ENCODE data around the gene SEH1L.

SEH1L gene

DNA sequence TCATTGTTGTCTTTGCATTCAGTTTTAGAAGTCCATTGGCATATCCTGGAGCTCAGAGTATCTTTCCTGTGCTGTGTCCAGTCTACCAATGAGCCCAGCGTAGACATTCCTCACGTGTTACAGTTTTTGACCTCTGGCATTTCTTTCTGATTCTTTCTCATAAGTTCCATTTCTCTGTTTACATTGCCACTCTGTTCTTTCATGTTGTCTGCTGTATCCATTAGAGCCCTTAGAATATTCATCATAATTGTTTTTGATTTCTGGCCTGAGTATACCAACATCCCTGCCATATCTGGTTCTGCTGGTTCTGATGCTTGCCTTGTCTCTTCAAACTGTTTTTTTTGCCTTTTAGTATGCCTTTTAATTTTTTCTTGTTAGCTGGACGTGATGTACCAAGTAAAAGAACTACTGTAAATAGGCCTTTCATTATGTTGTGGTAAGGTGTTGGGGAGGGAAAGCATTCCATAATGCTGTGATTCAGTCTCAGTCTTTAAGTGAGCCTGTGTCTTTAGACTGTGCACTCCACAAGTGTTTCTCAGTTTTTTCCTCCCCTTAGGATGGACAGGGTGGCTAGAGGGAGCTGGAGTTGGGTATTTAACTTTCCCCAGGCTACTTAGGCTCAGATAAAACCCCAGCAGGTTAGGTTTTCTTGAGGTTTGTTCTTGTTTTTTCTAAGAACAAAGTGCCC lies 78.9 kb downstream of the SEH1L start:
- H3K27ac Mint-ChIP-seq = no peak overlapping the region
- no peaks in the 10 kb centered on the region for H3K27me3 Mint-ChIP-seq
- H3K36me3 Mint-ChIP-seq (ENCODE audit: low read depth) = peaks cover 75% of the 10 kb centered on the region
- H3K4me3 Mint-ChIP-seq = no peak overlapping the region
- H3K4me1 Mint-ChIP-seq (ENCODE audit: low read depth) = peaks cover 3% of the 10 kb centered on the region
- no peaks in the 10 kb centered on the region for H3K9me3 Mint-ChIP-seq

GRCh38 chr18:13028869-13029268 lies 81.1 kb downstream of the SEH1L start:
- H3K27me3 Mint-ChIP-seq = no peaks in the 10 kb centered on the region
- peaks cover 9% of the 10 kb centered on the region for H3K4me1 Mint-ChIP-seq (ENCODE audit: low read depth)
- H3K9me3 Mint-ChIP-seq = no peaks in the 10 kb centered on the region
- no peak overlapping the region for H3K27ac Mint-ChIP-seq
- no peak overlapping the region for H3K4me3 Mint-ChIP-seq
- peaks cover 76% of the 10 kb centered on the region for H3K36me3 Mint-ChIP-seq (ENCODE audit: low read depth)

- Mint-ChIP-seq H3K9me3 (no peaks in the 10 kb centered on the region), H3K27me3 (no peaks in the 10 kb centered on the region), H3K27ac (peak overlapping the region; percentile 8), H3K4me3 (no peak overlapping the region), H3K36me3 (ENCODE audit: low read depth) (peaks cover 79% of the 10 kb centered on the region), H3K4me1 (ENCODE audit: low read depth) (peaks cover 24% of the 10 kb centered on the region)
Measured at GRCh38 chr18:13032173-13032572, 84.4 kb downstream of the SEH1L start.

- Mint-ChIP-seq H3K36me3 (ENCODE audit: low read depth) (peaks cover 82% of the 10 kb centered on the region), H3K4me3 (no peak overlapping the region), H3K4me1 (ENCODE audit: low read depth) (peaks cover 24% of the 10 kb centered on the region), H3K27ac (peak overlapping the region; percentile 41), H3K9me3 (no peaks in the 10 kb centered on the region), H3K27me3 (no peaks in the 10 kb centered on the region)
Measured at GRCh38 chr18:13035249-13035914, 87.6 kb downstream of the SEH1L start.

GRCh38 chr18:13036622-13037320 lies 89.0 kb downstream of the SEH1L start:
- H3K36me3 Mint-ChIP-seq (ENCODE audit: low read depth) = peaks cover 83% of the 10 kb centered on the region
- no peak overlapping the region for H3K27ac Mint-ChIP-seq
- peaks cover 2% of the 10 kb centered on the region for H3K9me3 Mint-ChIP-seq
- no peak overlapping the region for H3K4me3 Mint-ChIP-seq
- H3K27me3 Mint-ChIP-seq = no peaks in the 10 kb centered on the region
- peaks cover 21% of the 10 kb centered on the region for H3K4me1 Mint-ChIP-seq (ENCODE audit: low read depth)

Measured in stimulated activated naive CD8-positive, alpha-beta T cell treated with anti-CD3 and anti-CD28 coated beads, Interleukin-15, Interleukin-2, amounts not matched to agents 100 ng/mL and 50 ng/mL, for 24 hours (primary cell).